GM10266 (cell line): Measurements from ENCODE around the gene TBL1XR1.

Experiments
- DNase-seq: peaks from one replicate; pipeline ENCODE4 v3.0.0; 2012; ENCODE audit errors: extremely low spot score
- CTCF ChIP-seq: IDR thresholded peaks from 2 replicates; pipeline ENCODE4 v1.5.1; 2012; ENCODE audit warnings: mild to moderate bottlenecking, low read depth; ENCODE audit not compliant: control insufficient read depth, insufficient read depth; ENCODE audit errors: missing control alignments

TBL1XR1 gene

GRCh38 chr3:177149106-177149505, 48.2 kb downstream of the TBL1XR1 start:
- TF ChIP-seq CTCF = no peak
- no peak for DNase-seq

- no peak for TF ChIP-seq CTCF
- no peak for DNase-seq
These were observed 49.5 kb downstream of the TBL1XR1 start for GRCh38 chr3:177147790-177148189.

DNA sequence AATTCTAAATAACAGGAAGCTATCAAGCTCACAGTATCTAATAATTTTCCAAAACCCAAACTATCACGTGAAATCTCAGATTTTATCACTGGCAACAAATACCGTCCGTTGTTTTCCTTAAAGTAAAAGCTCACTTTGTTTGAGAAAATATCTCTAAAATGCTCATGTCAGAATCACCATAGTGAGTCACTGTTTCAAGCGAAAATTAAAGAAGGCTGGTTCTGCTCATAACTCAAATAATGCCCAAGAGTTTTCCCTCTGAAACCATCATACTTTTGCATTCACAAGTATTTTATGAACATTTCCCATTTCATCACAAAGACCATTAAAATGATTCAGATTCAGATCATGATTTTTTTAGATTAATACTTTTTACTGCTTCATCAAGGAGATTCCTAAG, 50.6 kb downstream of the TBL1XR1 start:
- no peak for TF ChIP-seq CTCF
- DNase-seq = no peak

DNA sequence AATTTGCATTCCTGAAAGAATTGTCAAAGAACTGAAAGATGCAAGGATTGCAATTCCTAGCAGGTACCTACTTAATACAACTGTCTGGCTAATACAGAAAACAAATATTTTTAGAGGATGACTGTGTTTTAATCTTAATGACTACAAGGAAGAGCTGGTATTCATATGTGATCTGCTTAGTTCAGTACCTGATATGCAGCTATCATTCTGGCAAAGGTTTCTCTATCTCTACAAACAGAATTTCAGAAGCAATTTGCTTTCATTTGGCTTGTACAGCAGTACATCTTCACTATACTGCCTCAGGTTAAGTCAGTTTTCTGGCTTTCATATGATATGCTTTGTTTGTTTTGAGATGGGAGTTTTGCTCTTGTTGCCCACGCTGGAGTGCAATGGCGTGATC, 51.3 kb downstream of the TBL1XR1 start:
- no peak for TF ChIP-seq CTCF
- DNase-seq = no peak

GRCh38 chr3:177145381-177145780, 51.9 kb downstream of the TBL1XR1 start:
- no peak for TF ChIP-seq CTCF
- DNase-seq = peak; percentile 29

DNA sequence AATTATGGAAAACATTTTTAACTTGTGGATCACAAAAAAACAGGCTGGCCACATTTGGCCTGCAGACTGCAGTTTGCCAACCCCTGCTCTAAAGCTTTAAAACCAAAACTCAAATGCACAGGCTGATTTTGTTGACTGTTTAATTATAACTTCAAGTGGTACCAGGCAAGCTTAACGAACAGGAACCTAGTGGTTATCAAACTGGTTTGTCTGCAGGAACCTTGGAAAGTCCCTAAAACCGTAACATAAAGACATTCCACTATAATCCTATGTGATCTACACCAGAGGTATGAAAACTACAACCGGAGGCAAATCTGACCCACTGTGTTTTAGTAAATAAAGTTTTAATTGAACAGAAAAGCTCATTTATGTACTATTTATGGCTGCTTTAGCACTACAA, 52.4 kb downstream of the TBL1XR1 start:
- TF ChIP-seq CTCF = no peak

GRCh38 chr3:177141899-177142646, 55.2 kb downstream of the TBL1XR1 start:
- DNase-seq = no peak
- no peak for TF ChIP-seq CTCF

More for the DNA sequence above, 52.4 kb downstream of the TBL1XR1 start:
- DNase-seq = peak; percentile 59
